Thoracic aorta (tissue), 2 donors: ENCODE measurements around the gene NR3C2. TPM values are rescaled to one million over a fixed set of nuclear protein-coding genes. Genes with fewer than 3 reads are reported as not detected.

ENCODE experiments used
- ATAC-seq: fragments of 150-250 bp; one replicate; pipeline ENCODE4 v1.8.0; 2017; ENCODE audit warnings: low read depth; ENCODE audit not compliant: insufficient number of reproducible peaks, low FRiP score
- DNase-seq: peaks from one replicate; pipeline ENCODE4 v3.0.0-alpha.2; 2020; ENCODE audit warnings: low spot score
- H3K27ac ChIP-seq, 2 donors: fragments of 200-600 bp; sonication (generic); 1 replicate in 1 of 2; 2 replicates in 1 of 2; pipeline ENCODE4 v1.5.1; 2016; ENCODE audit warnings: mild to moderate bottlenecking in 2 of 2, moderate library complexity in 2 of 2
- H3K27me3 ChIP-seq: fragments of 200-600 bp; sonication (generic); replicated peaks from 2 replicates; pipeline ENCODE4 v1.6.0; 2016; ENCODE audit warnings: mild to moderate bottlenecking; ENCODE audit not compliant: insufficient read depth
- H3K36me3 ChIP-seq: fragments of 200-600 bp; sonication (generic); one replicate; pipeline ENCODE4 v1.5.1; 2016
- H3K4me1 ChIP-seq, 2 donors: fragments of 200-600 bp; sonication (generic); 1 replicate in 1 of 2; 2 replicates in 1 of 2; pipeline versions ENCODE4 v1.5.1 to v1.6.0; 2016; ENCODE audit warnings: low read depth in 2 of 2, mild to moderate bottlenecking in 1 of 2; ENCODE audit not compliant: control insufficient read depth in 1 of 2
- H3K4me3 ChIP-seq: fragments of 200-600 bp; sonication (generic); 2 replicates; pipeline ENCODE4 v1.5.1; 2016; ENCODE audit warnings: mild to moderate bottlenecking
- H3K9me3 ChIP-seq: fragments of 200-600 bp; sonication (generic); 2 replicates; pipeline ENCODE4 v1.5.1; 2016
- CTCF ChIP-seq: fragments of 200-600 bp; sonication (generic); IDR thresholded peaks from one replicate; pipeline ENCODE4 v1.5.1; 2019; ENCODE audit warnings: antibody characterized with exemption
- total RNA-seq, 2 donors: library from RNA; depleted of rRNA; stranded (reverse); fragments of >200 nt; gene quantifications; one replicate each; pipeline versions ENCODE4 v1.1.0 to v1.2.3, GENCODE V29; 2016

NR3C2 gene
- total RNA-seq, 2 donors from 2014 or later = 11.2 to 18.1 TPM

- Histone ChIP-seq H3K4me1 (peaks cover 0 to 16% of the 10 kb centered on the region in 2 donors), H3K27me3 (no peaks in the 10 kb centered on the region), H3K27ac (no peak overlapping the region), H3K9me3 (no peaks in the 10 kb centered on the region), H3K36me3 (no peaks in the 10 kb centered on the region), H3K4me3 (no peak overlapping the region)
- DNase-seq (no peak), ATAC-seq (no peak)
- no peak for TF ChIP-seq CTCF
Observed at GRCh38 chr4:148349153-148349552, 93.1 kb downstream of the NR3C2 start.

- no peak for DNase-seq
- ATAC-seq = no peak
- Histone ChIP-seq H3K27me3 (no peaks in the 10 kb centered on the region), H3K27ac (no peak overlapping the region), H3K4me1 (peaks cover 0 to 16% of the 10 kb centered on the region in 2 donors), H3K9me3 (no peaks in the 10 kb centered on the region), H3K4me3 (no peak overlapping the region), H3K36me3 (no peaks in the 10 kb centered on the region)
- no peak for TF ChIP-seq CTCF
Observed at GRCh38 chr4:148346657-148347056, 95.6 kb downstream of the NR3C2 start.

GRCh38 chr4:148345509-148345908 lies 96.7 kb downstream of the NR3C2 start:
- Histone ChIP-seq H3K9me3 (no peaks in the 10 kb centered on the region), H3K27ac (no peak overlapping the region), H3K36me3 (no peaks in the 10 kb centered on the region), H3K4me3 (no peak overlapping the region), H3K4me1 (peaks cover 0 to 16% of the 10 kb centered on the region in 2 donors), H3K27me3 (no peaks in the 10 kb centered on the region)
- no peak for TF ChIP-seq CTCF
- ATAC-seq (no peak), DNase-seq (no peak)

GRCh38 chr4:148344941-148345340 lies 97.3 kb downstream of the NR3C2 start:
- Histone ChIP-seq H3K9me3 (no peaks in the 10 kb centered on the region), H3K4me1 (peaks cover 0 to 16% of the 10 kb centered on the region in 2 donors), H3K27ac (no peak overlapping the region), H3K36me3 (no peaks in the 10 kb centered on the region), H3K27me3 (no peaks in the 10 kb centered on the region), H3K4me3 (no peak overlapping the region)
- no peak for DNase-seq
- ATAC-seq = no peak
- TF ChIP-seq CTCF = no peak

GRCh38 chr4:148344352-148344751 lies 97.9 kb downstream of the NR3C2 start:
- DNase-seq (no peak), ATAC-seq (no peak)
- H3K27ac ChIP-seq = no peak overlapping the region
- no peak for TF ChIP-seq CTCF
- H3K27me3 ChIP-seq = no peaks in the 10 kb centered on the region
- H3K4me1 ChIP-seq = peaks cover 0 to 16% of the 10 kb centered on the region in 2 donors
- no peaks in the 10 kb centered on the region for H3K36me3 ChIP-seq
- no peak overlapping the region for H3K4me3 ChIP-seq
- no peaks in the 10 kb centered on the region for H3K9me3 ChIP-seq
